Testis (tissue), 3 donors: ENCODE data around the gene SGSM1. TPM values are rescaled to one million over a fixed set of nuclear protein-coding genes. Genes with fewer than 3 reads are reported as not detected.
A peak's percentile ranks its signal among the peaks of the same experiment; 100 is the strongest.

Experiments
- DNase-seq: peaks from one replicate; pipeline ENCODE4 v3.0.0-alpha.2; 2019
- H3K27ac ChIP-seq, 2 donors: fragments of 200-600 bp; sonication (generic); one replicate each; pipeline ENCODE4 v1.5.1; 2019
- H3K27me3 ChIP-seq: fragments of 200-600 bp; sonication (generic); one replicate; pipeline ENCODE4 v1.5.1; 2019
- H3K36me3 ChIP-seq: fragments of 200-600 bp; sonication (generic); one replicate; pipeline ENCODE4 v1.5.1; 2017; ENCODE audit warnings: low read depth; ENCODE audit errors: missing control alignments
- H3K4me1 ChIP-seq: fragments of 200-600 bp; sonication (generic); one replicate; pipeline ENCODE4 v1.5.1; 2019
- H3K4me3 ChIP-seq, 2 donors: fragments of 200-600 bp; sonication (generic); one replicate each; pipeline ENCODE4 v1.5.1; 2017 to 2019
- H3K9me3 ChIP-seq: fragments of 200-600 bp; sonication (generic); one replicate; pipeline ENCODE4 v1.5.1; 2017
- CTCF ChIP-seq, 3 experiments: fragments of 450-650 bp in 2 of 3; fragments of 200-600 bp in 1 of 3; sonication (generic) in 1 of 3; IDR thresholded peaks; one replicate each; pipeline ENCODE4 v1.5.1; 2016 to 2019; ENCODE audit warnings: antibody characterized with exemption in 3 of 3, mild to moderate bottlenecking in 2 of 3, moderate library complexity in 1 of 3
- POLR2A ChIP-seq: fragments of 450-650 bp; IDR thresholded peaks from one replicate; pipeline ENCODE4 v1.6.1; 2017; ENCODE audit warnings: antibody characterized with exemption, mild to moderate bottlenecking, moderate library complexity
- WGBS, 2 donors: methylation state at CpG; one replicate each; pipeline ENCODE4 v1.1.5; 2018; 5-methylcytosine and 5-hydroxymethylcytosine counted together
- intact Hi-C: fragments of 100-400 bp; cut with DNase I; formaldehyde crosslinking; loops from one replicate; pipeline ENCODE4 v1.15.1; 2023; ENCODE audit warnings: low total_unique reads
- polyA plus RNA-seq: library from polyadenylated mRNA; stranded (reverse); fragments of 350-450 nt; fragmentation: Illumina TruSeq; extraction: RNeasy Lipid Tissue Mini Kit (QIAGEN cat#74804); gene quantifications from one replicate; pipeline ENCODE4 v1.2.3, GENCODE V29; 2014; ENCODE audit warnings: low read depth, low replicate concordance; ENCODE audit not compliant: insufficient read depth
- total RNA-seq, 2 donors: library from RNA; depleted of rRNA; stranded (reverse); fragments of >200 nt; gene quantifications; one replicate each; pipeline ENCODE4 v1.2.3, GENCODE V29; 2016

SGSM1 gene
- total and polyA plus RNA-seq, 3 donors from 2014 or later = 5.1 to 8.4 (median 7.9) TPM

- Histone ChIP-seq H3K27me3 (no peaks in the 10 kb centered on the region), H3K36me3 (no peaks in the 10 kb centered on the region), H3K4me3 (peak overlapping the region; percentile 49 to 64), H3K9me3 (no peaks in the 10 kb centered on the region), H3K4me1 (peaks cover 14% of the 10 kb centered on the region), H3K27ac (peak overlapping the region; percentile 67 to 75)
- TF ChIP-seq POLR2A = no peak
- TF ChIP-seq CTCF (IDR thresholded peaks at IDR 0.05) = no peak
- intact Hi-C loops = no loop called here
- DNase-seq = no peak
- WGBS, 2 donors = 47 to 54% methylated on average over 11 of the region's 11 CpGs
These were observed 621 bp downstream of the SGSM1 start for GRCh38 chr22:24806663-24807001.

- peaks cover 14% of the 10 kb centered on the region for H3K4me1 ChIP-seq
- no peak overlapping the region for H3K27ac ChIP-seq
- intact Hi-C loops = no loop called here
- H3K9me3 ChIP-seq = no peaks in the 10 kb centered on the region
- no peak for TF ChIP-seq POLR2A
- TF ChIP-seq CTCF (IDR thresholded peaks at IDR 0.05) = no peak
- no peaks in the 10 kb centered on the region for H3K36me3 ChIP-seq
- DNase-seq = peak; percentile 49
- no peaks in the 10 kb centered on the region for H3K27me3 ChIP-seq
- 56 to 64% methylated on average over 10 to 11 of the region's 11 CpGs for WGBS, 2 donors
- H3K4me3 ChIP-seq = no peak overlapping the region
These were observed 1.4 kb downstream of the SGSM1 start for GRCh38 chr22:24807284-24807950.

GRCh38 chr22:24809331-24809730, 3.3 kb downstream of the SGSM1 start:
- peak; percentile 23 for DNase-seq
- Histone ChIP-seq H3K27ac (no peak overlapping the region), H3K4me1 (peaks cover 14% of the 10 kb centered on the region), H3K9me3 (no peaks in the 10 kb centered on the region), H3K36me3 (no peaks in the 10 kb centered on the region), H3K27me3 (no peaks in the 10 kb centered on the region), H3K4me3 (no peak overlapping the region)
- no peak for TF ChIP-seq POLR2A
- no peak for TF ChIP-seq CTCF (IDR thresholded peaks at IDR 0.05)
- 30 to 37% methylated on average over 2 of the region's 2 CpGs for WGBS, 2 donors
- intact Hi-C loops = no loop called here

GRCh38 chr22:24810043-24810749, 4.2 kb downstream of the SGSM1 start:
- Histone ChIP-seq H3K27ac (no peak overlapping the region), H3K9me3 (no peaks in the 10 kb centered on the region), H3K4me3 (no peak overlapping the region), H3K36me3 (no peaks in the 10 kb centered on the region), H3K27me3 (no peaks in the 10 kb centered on the region), H3K4me1 (peaks cover 14% of the 10 kb centered on the region)
- TF ChIP-seq POLR2A = no peak
- 77 to 78% methylated on average over 14 of the region's 14 CpGs for WGBS, 2 donors
- intact Hi-C loops = no loop called here
- no peak for DNase-seq

- Histone ChIP-seq H3K4me3 (no peak overlapping the region), H3K4me1 (peaks cover 9% of the 10 kb centered on the region), H3K27me3 (no peaks in the 10 kb centered on the region), H3K36me3 (no peaks in the 10 kb centered on the region), H3K9me3 (no peaks in the 10 kb centered on the region), H3K27ac (no peak overlapping the region)
- no peak for TF ChIP-seq POLR2A
- TF ChIP-seq CTCF (IDR thresholded peaks at IDR 0.05) = no peak
- intact Hi-C loops = no loop called here
- 71 to 72% methylated on average over 10 to 13 of the region's 13 CpGs for WGBS, 2 donors
- DNase-seq = no peak
These were observed 7.2 kb downstream of the SGSM1 start for GRCh38 chr22:24812950-24813775.
